Esophagus squamous epithelium (tissue), 4 donors: ENCODE measurements around the gene DACT2.

Experiments used
- CTCF ChIP-seq, 6 experiments: fragments of 450-650 bp in 4 of 6; fragments of 200-600 bp in 2 of 6; sonication (generic) in 2 of 6; IDR thresholded peaks; one replicate each; pipeline ENCODE4 v1.5.1; 2016 to 2019; ENCODE audit warnings: antibody characterized with exemption in 6 of 6, mild to moderate bottlenecking in 4 of 6, moderate library complexity in 4 of 6
- POLR2A ChIP-seq, 4 donors: fragments of 450-650 bp; IDR thresholded peaks; one replicate each; pipeline ENCODE4 v1.6.1; 2017; ENCODE audit warnings: antibody characterized with exemption in 4 of 4, mild to moderate bottlenecking in 4 of 4, moderate library complexity in 3 of 4

- TF ChIP-seq POLR2A (IDR thresholded peaks at IDR 0.05) (no peak), CTCF (IDR thresholded peaks at IDR 0.05) (no peak)
These were observed 23.1 kb upstream of the DACT2 start for GRCh38 chr6:168342636-168343035.
